ENCODE results near the gene CHCHD6.

CHCHD6 gene

DNA sequence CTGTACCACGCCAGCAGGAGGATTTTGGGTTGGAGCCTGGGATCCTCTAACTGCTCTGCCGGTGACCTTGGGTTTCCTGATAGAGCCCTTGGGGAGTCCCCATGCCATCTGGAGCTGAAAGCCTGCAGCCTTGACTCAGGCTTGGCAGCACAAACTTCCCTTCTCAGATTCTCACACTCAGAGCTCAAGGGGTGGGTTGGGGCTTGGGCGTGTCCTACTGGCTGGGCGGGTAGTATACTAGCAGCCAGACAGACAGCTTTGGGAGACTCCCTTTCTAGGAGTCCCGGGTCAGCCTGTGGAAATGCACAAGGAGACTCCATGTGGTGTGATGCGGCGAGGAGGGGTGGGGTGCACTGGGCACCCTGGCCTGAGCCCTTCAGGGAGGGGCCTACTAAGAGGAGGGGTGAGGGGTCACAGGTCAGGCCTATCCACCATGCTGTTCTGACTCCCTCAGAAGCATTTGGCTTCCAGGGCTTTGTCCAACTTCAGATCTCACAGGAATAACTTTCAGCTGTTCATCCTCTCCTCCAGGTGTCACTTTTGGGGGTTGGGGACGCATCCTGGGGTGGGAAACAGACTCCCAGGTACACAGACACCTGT is 257.3 kb downstream of the CHCHD6 start:
- no peak for TF ChIP-seq GATA3 (IDR thresholded peaks at IDR 0.05; ENCODE audit: low read depth, low read length)
- no peak for TF ChIP-seq GATA2 (IDR thresholded peaks at IDR 0.05; ENCODE audit: low read depth, low read length)

GRCh38 chr3:126961791-126962461 is 257.9 kb downstream of the CHCHD6 start:
- TF ChIP-seq GATA3 (IDR thresholded peaks at IDR 0.05; ENCODE audit: low read depth, low read length) (no peak), GATA2 (IDR thresholded peaks at IDR 0.05; ENCODE audit: low read depth, low read length) (no peak)

DNA sequence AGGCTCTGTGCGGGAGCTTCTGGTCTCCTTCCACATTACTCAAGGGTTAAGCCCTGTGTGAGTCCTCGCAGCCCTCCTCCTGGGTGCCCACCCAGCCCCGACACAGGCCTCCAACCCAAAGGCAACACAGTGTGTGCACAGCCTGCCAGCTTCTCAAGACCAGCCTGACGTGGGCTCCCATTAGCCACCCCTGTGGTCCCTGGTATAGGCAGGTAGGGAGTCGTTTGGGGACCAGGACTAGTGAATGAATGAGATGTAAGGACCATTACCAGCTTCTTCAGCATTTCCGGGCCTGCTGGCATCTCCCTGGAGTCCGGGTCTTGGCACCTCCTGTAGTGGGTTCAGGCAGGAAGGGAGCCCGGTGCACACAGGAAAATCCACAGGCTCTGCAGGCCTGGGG is 258.7 kb downstream of the CHCHD6 start:
- TF ChIP-seq GATA3 (IDR thresholded peaks at IDR 0.05; ENCODE audit: low read depth, low read length) (no peak), GATA2 (IDR thresholded peaks at IDR 0.05; ENCODE audit: low read depth, low read length) (no peak)

DNA sequence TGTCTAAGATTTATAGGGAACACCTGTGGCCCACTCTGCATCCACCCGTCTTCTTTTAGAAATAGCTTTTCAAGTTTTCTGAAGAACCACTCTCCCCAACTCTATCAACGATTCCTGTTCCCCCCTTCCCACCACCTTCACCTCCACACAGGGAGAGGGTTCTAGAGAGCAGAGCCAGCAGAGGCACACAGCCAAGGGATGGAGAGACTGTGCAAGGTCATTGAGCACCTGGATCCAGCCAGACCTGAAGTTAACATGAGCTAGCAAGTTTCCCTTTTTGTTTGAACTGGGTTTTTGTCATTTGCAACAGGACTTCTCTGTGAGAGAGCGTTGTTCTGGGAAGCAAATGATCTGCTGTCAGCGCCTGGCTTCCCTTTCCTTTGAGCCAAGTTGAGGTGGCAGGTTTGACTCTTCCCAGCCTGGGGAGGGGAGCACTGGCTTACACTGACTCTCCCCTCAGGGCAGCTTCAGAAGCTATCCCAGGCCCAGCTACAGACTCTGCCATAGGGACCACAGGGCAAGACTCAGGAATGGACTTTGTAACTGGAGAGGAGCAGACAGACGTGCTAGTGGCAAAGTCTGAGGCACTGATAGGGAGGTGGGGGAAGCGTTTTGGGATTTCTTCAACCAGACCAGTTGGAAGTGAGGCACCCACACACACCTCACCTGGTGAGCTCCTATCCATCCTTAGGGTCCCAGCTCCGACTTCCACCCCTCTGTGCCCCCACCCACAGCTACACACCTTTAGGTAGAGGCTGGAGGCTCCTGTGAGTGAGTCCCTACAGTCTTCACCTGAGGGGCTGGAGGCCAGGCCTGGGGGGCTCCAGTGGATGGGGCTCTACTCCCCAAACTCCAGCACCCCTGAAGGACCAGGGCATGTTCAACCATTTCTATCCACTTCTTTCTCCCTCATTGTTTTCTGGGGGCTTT is 259.5 kb downstream of the CHCHD6 start:
- TF ChIP-seq GATA3 (IDR thresholded peaks at IDR 0.05; ENCODE audit: low read depth, low read length) (no peak), GATA2 (IDR thresholded peaks at IDR 0.05; ENCODE audit: low read depth, low read length) (no peak)

- no peak for TF ChIP-seq GATA3 (IDR thresholded peaks at IDR 0.05; ENCODE audit: low read depth, low read length)
- no peak for TF ChIP-seq GATA2 (IDR thresholded peaks at IDR 0.05; ENCODE audit: low read depth, low read length)
These were observed 260.2 kb downstream of the CHCHD6 start for GRCh38 chr3:126964261-126964660.

DNA sequence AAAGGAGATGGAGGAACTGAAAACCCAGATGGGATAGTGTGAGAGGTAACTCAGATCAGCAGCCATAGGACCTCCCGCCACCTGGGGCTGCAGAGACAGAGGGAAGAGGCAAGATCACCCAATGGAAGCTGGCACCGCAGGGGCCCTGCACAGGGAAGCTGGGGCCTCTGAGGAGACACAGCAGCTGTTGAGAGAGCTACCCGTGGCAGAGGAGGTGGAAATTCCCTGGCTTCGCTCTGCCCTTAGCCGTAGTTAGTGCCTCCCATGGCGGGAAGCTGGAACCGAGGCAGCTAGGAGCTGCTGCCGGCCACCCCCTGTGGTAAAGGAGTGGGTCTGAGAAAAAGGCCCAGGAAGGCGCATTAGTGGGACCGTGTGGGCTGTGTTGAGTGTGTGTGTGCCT is 260.9 kb downstream of the CHCHD6 start:
- TF ChIP-seq GATA3 (IDR thresholded peaks at IDR 0.05; ENCODE audit: low read depth, low read length) (no peak), GATA2 (IDR thresholded peaks at IDR 0.05; ENCODE audit: low read depth, low read length) (no peak)

DNA sequence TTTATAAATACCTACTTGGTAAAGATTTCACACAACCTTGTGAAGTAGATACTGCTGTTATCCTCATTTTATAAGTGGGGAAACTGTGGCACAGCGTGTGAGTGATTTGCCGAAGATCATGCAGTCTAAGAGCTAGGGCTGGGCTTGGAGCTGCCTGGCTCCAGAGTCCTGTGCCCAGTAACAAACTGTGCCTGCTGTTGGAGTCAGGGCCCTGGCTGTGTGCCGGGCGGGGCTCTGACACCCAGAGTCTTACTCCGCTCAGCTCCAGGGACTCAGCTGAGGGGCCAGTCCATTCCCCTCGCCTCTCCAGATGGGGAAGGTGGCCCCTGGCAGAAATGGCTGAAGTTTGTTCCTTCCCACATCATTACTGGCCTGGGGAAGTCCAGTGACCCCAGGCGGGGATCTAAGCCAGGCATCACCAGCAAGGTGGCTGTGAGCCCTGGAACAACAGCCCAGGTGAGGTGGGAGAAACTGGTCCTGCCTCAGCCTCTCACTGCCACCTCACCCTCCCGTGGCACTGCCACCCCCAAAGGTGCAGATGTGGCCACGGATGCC is 261.6 kb downstream of the CHCHD6 start:
- no peak for TF ChIP-seq GATA2 (IDR thresholded peaks at IDR 0.05; ENCODE audit: low read depth, low read length)
- no peak for TF ChIP-seq GATA3 (IDR thresholded peaks at IDR 0.05; ENCODE audit: low read depth, low read length)

DNA sequence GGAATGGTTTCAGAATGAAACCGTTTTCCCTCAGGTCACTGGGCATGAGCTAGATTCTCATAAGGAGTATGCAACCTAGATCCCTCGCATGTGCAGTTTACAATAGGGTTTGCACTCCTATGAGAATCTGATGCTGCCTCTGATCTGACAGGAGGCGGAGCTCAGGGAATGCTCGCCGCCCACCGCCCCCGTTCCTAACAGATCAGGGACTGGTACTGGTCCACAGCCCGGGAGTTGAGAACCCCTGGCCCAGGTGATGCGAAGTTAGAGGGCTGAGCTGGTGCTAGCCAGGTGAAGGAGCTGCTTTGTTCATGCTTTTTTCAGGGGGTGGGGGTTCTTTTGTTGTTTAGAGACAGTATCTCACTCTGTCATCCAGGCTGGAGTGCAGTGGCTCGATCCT is 263.3 kb downstream of the CHCHD6 start:
- no peak for TF ChIP-seq GATA2 (IDR thresholded peaks at IDR 0.05; ENCODE audit: low read depth, low read length)
- TF ChIP-seq GATA3 (IDR thresholded peaks at IDR 0.05; ENCODE audit: low read depth, low read length), result no peak

DNA sequence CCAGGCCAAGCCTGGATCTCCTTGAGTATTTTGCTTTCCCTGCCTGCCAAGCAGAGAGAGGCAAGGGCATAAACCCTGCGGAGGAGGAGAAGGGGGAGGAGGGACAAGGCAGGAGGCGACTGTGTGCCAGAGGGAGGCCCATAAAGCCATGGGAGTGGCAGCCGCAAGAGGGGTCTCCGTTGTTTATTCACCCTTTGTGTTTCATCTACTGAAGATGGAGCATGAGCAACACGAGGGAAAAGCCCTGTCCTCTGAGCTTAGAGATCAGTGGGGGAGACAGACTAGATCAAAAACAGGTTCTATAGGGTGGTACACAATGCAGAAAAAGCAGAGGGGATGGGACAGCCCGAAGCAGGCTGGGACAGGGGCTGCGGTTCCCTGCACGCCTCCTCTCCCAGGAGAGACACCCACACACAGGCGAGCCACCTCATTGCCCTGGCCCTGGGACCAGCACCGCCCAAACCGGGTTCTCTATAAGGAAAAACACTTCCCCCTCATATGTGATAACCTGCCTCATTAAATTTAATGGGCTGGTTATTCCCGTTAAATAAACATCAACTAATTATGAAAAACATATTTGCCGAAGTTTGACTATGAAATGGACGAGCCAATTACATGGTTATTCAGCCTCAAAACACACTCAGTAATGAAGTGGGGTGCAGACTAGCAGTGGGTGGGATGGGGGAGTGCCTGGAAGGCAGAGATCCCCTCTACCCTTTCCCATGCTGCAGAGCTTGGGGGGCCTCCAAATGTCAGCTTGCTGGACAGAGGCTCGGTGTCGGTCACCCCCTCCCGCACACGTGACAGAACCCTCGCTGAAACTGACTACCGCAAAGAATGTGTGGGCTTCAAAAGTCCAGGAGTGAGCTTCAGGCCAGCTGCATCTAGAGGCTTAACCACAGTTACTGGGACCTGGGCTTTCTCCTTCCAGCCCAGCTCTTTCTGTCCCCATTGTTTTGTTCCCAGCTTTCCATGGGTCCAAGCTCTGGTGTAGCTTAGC is 264.7 kb downstream of the CHCHD6 start:
- no peak for TF ChIP-seq GATA2 (IDR thresholded peaks at IDR 0.05; ENCODE audit: low read depth, low read length)
- TF ChIP-seq GATA3 (IDR thresholded peaks at IDR 0.05; ENCODE audit: low read depth, low read length), result no peak

DNA sequence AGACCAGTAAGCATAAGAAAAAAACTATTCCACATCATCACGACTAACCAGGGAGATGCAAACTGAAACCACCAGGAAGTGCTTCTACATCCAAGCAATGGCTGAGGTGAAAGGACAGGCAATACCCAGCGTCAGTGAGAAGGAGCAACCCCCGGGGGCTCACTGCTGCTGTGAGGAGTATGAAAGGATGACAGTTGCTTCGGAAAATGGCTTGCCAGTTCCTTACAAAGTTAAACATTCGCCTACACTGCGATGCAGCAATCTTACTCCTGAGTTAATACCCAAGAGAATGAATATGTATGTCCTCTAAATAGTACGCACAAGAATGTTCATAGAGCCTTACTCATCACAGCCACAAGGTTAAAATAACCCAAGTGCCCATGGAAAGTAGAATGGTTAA is 265.5 kb downstream of the CHCHD6 start:
- TF ChIP-seq GATA3 (IDR thresholded peaks at IDR 0.05; ENCODE audit: low read depth, low read length), result no peak
- no peak for TF ChIP-seq GATA2 (IDR thresholded peaks at IDR 0.05; ENCODE audit: low read depth, low read length)

DNA sequence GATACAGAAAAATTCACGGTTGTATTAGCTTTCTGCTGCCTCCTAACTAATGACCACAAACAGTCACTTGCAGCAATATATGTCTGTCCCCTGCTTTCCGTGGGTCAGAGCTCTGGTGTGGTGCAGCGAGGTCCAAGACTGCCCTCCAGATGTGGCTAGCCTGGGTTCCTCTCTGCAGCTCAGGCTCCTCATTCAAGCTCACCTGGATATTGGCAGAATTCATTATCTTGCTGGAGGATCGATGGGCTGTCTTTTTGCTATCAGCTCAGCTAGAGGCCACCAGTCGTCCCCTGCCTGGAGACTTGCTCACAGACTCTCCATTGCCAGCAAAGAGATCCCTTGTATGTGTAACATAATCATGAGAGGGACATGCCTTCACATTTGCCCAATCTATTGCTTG is 266.1 kb downstream of the CHCHD6 start:
- TF ChIP-seq GATA3 (IDR thresholded peaks at IDR 0.05; ENCODE audit: low read depth, low read length), result no peak
- no peak for TF ChIP-seq GATA2 (IDR thresholded peaks at IDR 0.05; ENCODE audit: low read depth, low read length)

DNA sequence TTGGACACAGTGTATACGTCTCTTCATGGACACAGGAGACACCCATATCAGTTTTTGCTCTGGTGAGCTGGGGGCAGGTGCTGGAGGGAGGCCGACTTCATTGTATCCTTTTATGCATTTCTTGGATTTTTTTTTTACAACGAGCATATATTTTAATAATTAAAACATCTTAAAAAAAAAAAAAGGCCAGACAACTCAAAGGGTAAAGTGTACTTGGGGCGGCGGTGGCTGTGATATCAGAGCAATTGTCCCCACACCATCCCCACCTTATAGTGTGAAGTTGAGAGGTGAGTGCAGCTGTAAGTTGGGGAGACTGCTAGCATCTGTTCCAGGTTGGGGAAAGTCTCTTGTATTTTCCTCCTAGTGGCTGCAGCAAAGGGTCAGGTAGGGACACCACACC is 266.9 kb downstream of the CHCHD6 start:
- no peak for TF ChIP-seq GATA3 (IDR thresholded peaks at IDR 0.05; ENCODE audit: low read depth, low read length)
- no peak for TF ChIP-seq GATA2 (IDR thresholded peaks at IDR 0.05; ENCODE audit: low read depth, low read length)

- TF ChIP-seq GATA3 (IDR thresholded peaks at IDR 0.05; ENCODE audit: low read depth, low read length) (no peak), GATA2 (IDR thresholded peaks at IDR 0.05; ENCODE audit: low read depth, low read length) (no peak)
These were observed 267.9 kb downstream of the CHCHD6 start for GRCh38 chr3:126971891-126972351.
